ENCODE measurements around the gene MMP24.

Gene MMP24

DNA sequence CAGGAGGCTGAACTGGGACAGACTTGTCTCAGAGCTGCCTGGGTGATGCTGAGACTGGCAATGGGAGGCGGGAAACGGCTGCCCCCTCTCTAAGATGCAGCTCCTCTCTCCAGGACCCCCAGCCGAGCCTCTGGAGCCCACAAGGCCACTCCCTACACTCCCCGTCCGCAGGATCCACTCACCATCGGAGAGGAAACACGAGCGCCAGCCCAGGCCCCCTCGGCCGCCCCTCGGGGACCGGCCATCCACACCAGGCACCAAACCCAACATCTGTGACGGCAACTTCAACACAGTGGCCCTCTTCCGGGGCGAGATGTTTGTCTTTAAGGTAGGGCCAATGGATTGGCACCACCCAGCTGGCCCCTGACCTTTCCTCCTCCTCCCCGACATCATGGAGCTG is 40.6 kb downstream of the MMP24 start:
- TF ChIP-seq, protein P1, sequence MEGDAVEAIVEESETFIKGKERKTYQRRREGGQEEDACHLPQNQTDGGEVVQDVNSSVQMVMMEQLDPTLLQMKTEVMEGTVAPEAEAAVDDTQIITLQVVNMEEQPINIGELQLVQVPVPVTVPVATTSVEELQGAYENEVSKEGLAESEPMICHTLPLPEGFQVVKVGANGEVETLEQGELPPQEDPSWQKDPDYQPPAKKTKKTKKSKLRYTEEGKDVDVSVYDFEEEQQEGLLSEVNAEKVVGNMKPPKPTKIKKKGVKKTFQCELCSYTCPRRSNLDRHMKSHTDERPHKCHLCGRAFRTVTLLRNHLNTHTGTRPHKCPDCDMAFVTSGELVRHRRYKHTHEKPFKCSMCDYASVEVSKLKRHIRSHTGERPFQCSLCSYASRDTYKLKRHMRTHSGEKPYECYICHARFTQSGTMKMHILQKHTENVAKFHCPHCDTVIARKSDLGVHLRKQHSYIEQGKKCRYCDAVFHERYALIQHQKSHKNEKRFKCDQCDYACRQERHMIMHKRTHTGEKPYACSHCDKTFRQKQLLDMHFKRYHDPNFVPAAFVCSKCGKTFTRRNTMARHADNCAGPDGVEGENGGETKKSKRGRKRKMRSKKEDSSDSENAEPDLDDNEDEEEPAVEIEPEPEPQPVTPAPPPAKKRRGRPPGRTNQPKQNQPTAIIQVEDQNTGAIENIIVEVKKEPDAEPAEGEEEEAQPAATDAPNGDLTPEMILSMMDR (IDR thresholded peaks at IDR 0.05; ENCODE audit: extremely low read depth, missing control alignments): no peak
- DNase-seq (ENCODE audit: low spot score): no peak

DNA sequence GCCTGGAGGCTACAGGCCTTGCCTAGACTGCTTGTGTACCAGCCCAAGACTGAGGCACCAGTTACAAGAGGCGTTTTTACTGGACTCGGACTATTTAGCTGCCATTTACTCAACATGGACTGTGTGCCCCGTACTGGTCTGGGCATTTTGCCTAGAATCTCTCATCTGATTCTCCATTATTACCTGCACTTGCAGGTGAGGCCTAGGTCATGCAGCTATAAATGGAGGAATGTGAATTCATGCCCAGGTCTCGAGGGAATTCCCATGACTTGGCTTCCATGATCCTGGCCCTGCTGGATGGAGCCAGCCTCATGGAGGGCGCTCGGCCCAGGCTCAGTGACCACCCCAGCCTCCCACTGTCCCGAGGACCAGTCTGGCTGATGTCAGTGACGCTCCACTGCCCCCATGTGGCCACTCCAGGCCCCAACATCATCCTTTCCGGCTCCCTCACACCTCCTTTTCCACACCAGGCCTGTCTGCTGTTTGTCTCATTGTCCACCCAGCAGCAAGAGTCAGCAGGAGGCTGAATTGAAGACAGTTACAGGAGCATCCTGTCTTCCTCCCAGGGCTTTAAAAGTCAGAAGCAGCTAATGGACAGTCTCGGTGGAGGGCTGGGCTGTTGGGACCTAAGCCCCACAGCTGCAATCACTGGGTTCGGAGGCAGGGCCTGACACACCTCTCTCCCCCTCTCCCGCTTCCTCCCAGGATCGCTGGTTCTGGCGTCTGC is 42.7 kb downstream of the MMP24 start:
- TF ChIP-seq, protein P1 (IDR thresholded peaks at IDR 0.05; ENCODE audit: extremely low read depth, missing control alignments): peak; percentile 77
- peak; percentile 79 for DNase-seq (ENCODE audit: low spot score)

DNA sequence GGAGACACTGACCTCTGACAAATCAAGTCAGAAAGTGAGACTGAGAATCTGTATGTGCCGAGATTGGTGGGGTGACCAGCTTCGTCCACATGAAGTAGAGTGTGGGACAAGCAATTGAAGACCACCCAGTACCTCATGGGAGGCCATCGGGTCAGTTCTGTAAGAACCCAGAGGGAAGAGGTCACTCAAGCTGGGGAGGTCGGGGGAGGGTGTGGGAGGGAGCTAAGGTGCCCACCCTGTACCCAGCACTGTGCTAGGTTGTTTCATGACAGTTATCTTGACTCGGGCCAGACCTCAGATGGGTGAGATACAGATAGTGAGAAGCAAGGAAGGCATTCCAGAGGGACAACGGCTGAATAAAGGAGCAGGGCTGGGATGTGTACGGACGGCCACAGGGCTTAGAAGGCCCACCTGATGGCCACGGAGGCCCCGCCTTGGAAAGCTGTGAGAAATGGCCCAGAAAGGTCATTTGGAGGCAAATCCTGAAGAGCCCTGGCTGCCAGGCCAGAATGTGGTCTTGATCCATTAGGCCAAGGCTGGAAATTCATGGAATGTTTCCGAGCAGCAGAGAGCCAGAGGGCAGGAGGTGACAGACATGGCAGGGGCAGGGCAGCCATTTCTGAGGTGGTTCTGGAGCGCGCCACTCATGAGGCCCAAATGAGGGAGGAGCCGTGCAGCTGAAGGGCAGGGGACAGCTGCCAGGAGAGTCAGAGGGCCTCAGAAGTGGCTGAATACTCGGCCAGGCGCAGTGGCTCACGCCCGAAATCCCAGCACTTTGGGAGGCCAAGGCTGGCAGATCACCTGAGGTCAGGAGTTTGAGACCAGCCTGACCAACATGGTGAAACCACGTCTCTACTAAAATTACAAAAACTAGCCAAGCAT is 43.8 kb downstream of the MMP24 start:
- DNase-seq (ENCODE audit: low spot score): no peak

DNA sequence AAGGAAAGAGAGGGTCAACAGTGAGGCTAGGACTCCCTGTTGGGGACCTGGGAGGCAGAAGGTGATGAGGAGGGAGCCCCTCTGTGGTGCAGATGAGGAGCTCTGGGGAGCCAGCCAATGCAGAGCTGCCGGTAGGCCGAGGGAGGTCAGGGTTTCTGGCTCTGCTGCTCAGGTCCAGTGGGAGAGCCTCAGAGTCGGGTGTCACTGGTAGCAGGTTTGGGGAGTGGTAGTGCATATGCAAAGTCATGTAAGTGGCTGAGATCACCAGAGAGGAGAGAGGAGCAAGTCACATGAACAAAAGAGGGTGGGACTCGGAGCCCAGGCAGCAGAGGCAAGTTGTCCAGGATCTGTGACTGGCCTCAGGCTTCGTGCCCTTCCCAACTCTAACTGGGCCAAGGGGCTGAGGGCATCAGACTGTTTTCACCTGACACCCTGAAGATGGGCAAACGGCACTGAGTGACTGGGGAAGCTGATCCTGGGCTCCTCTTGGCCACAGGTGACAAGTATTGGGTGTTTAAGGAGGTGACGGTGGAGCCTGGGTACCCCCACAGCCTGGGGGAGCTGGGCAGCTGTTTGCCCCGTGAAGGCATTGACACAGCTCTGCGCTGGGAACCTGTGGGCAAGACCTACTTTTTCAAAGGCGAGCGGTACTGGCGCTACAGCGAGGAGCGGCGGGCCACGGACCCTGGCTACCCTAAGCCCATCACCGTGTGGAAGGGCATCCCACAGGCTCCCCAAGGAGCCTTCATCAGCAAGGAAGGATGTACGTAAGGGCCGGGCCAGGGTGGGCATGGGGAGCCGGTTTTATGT is 44.8 kb downstream of the MMP24 start:
- TF ChIP-seq, protein P1 (IDR thresholded peaks at IDR 0.05; ENCODE audit: extremely low read depth, missing control alignments): no peak
- no peak for DNase-seq (ENCODE audit: low spot score)

More for the DNA sequence above, 43.8 kb downstream of the MMP24 start:
- TF ChIP-seq, protein P1 (IDR thresholded peaks at IDR 0.05; ENCODE audit: extremely low read depth, missing control alignments): no peak

DNA sequence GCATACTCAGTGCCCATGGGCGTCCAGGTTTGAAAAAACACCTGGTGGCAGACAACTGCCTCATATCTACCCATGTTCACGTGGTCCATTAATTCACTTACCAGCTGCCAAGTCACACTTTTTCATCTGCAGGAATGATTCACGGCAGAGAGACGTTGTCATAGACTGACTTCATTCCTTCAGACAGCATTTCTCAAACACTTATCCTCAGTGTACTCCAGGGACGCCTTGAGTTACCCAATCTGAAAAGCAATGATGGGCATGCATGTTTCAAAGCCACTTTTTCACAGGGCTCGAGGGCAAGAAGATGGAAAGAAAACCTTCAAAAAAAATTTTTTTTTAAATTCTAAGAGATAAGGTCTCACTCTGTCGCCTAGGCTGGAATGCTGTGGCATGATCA is 45.4 kb downstream of the MMP24 start:
- DNase-seq (ENCODE audit: low spot score): no peak
- TF ChIP-seq, protein P1 (IDR thresholded peaks at IDR 0.05; ENCODE audit: extremely low read depth, missing control alignments): no peak

DNA sequence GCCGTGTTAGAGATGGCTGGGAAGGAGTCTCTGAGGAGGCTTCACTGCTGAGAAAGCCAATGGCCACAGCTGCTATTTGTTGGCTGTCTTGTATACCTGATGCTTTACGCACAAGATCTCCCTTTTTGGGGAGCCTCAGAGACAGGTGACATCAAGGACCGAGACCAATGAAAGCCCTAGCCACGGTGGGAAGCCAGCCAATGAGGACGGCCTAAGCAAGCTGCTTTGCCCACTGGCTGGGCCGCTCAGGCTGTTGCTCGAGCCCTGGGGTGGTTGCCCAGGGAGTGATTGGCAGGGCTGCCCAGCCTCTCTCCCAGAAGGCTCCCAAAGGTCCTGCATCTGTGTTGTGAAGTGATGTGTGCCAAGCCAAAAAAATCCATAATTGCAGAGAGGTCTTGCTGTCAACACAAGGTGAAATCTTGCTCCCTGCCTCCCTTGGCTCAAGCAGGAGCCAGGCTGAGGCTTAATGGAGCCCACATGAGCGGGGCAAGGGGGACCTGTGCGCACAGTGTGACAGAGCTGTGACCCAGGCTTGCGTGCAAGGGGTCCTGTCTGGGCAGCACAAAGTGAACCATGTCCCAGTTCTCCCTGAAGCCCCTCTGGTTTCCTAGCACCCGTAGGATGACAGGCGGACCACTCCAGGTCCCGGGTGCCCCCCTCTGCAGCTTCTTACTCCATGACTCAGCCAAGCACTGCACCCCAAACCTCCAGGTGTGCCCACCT is 47.1 kb downstream of the MMP24 start:
- no peak for DNase-seq (ENCODE audit: low spot score)
- TF ChIP-seq, protein P1 (IDR thresholded peaks at IDR 0.05; ENCODE audit: extremely low read depth, missing control alignments): no peak
